H9 (cell line): Measurements from ENCODE around the gene CHGA. TPM values are rescaled to one million over a fixed set of nuclear protein-coding genes. Genes with fewer than 3 reads are reported as not detected.

Experiments used
- DNase-seq: peaks from one replicate; pipeline ENCODE4 v3.0.0-alpha.2; 2017
- H2AFZ ChIP-seq: one replicate; pipeline ENCODE4 v1.6.1; 2013; ENCODE audit warnings: mild to moderate bottlenecking, low read length, control low read depth, moderate library complexity
- H2AK5ac ChIP-seq: 2 replicates; pipeline ENCODE4 v1.6.1; 2013; ENCODE audit warnings: low read length, control low read depth, mixed read lengths; ENCODE audit not compliant: insufficient read length
- H2BK120ac ChIP-seq: one replicate; pipeline ENCODE4 v1.6.1; 2013; ENCODE audit warnings: low read depth, mild to moderate bottlenecking, low read length, control low read depth, inconsistent platforms; ENCODE audit not compliant: poor library complexity, severe bottlenecking
- H2BK12ac ChIP-seq: 2 replicates; pipeline ENCODE4 v1.6.1; 2013; ENCODE audit warnings: low read length, control low read depth, mixed read lengths, low read depth; ENCODE audit not compliant: insufficient read length
- H2BK15ac ChIP-seq: 2 replicates; pipeline ENCODE4 v1.6.1; 2013; ENCODE audit warnings: low read depth, low read length, control low read depth
- H2BK20ac ChIP-seq: one replicate; pipeline ENCODE4 v1.6.1; 2013; ENCODE audit warnings: low read depth, mild to moderate bottlenecking, low read length, control low read depth, inconsistent platforms; ENCODE audit not compliant: poor library complexity, severe bottlenecking
- H2BK5ac ChIP-seq: 2 replicates; pipeline ENCODE4 v1.6.1; 2013; ENCODE audit warnings: low read length, control low read depth, mixed read lengths; ENCODE audit not compliant: insufficient read length
- H3K14ac ChIP-seq: 2 replicates; pipeline ENCODE4 v1.6.1; 2013; ENCODE audit warnings: low read length, control low read depth; ENCODE audit not compliant: insufficient read depth
- H3K18ac ChIP-seq: 2 replicates; pipeline ENCODE4 v1.6.1; 2013; ENCODE audit warnings: low read depth, mild to moderate bottlenecking, mixed read lengths, low read length, control low read depth; ENCODE audit not compliant: insufficient read length
- H3K23ac ChIP-seq: 2 replicates; pipeline ENCODE4 v1.6.1; 2013; ENCODE audit warnings: low read length, control low read depth, mixed read lengths, low read depth; ENCODE audit not compliant: insufficient read length
- H3K23me2 ChIP-seq: 2 replicates; pipeline ENCODE4 v1.6.1; 2013; ENCODE audit warnings: low read depth, mild to moderate bottlenecking, mixed read lengths, low read length, control low read depth; ENCODE audit not compliant: insufficient read length, poor library complexity, severe bottlenecking
- H3K27ac ChIP-seq: 2 replicates; pipeline ENCODE4 v1.5.1; 2013; ENCODE audit warnings: low read length, control low read depth, mixed read lengths, low read depth; ENCODE audit not compliant: insufficient read length
- H3K27me3 ChIP-seq: 2 replicates; pipeline ENCODE4 v1.6.1; 2013; ENCODE audit warnings: low read length, control low read depth, inconsistent platforms; ENCODE audit not compliant: insufficient read depth
- H3K4ac ChIP-seq: 2 replicates; pipeline ENCODE4 v1.6.1; 2013; ENCODE audit warnings: low read depth, mild to moderate bottlenecking, control low read depth, inconsistent platforms, low read length, moderate library complexity
- H3K4me1 ChIP-seq: 2 replicates; pipeline ENCODE4 v1.6.1; 2013; ENCODE audit warnings: low read length, control low read depth, inconsistent platforms; ENCODE audit not compliant: insufficient read depth
- H3K4me2 ChIP-seq: 2 replicates; pipeline ENCODE4 v1.6.1; 2013; ENCODE audit warnings: low read length, control low read depth, mixed read lengths; ENCODE audit not compliant: insufficient read length, insufficient read depth
- H3K56ac ChIP-seq: 2 replicates; pipeline ENCODE4 v1.6.1; 2013; ENCODE audit warnings: low read depth, mild to moderate bottlenecking, mixed read lengths, low read length, control low read depth; ENCODE audit not compliant: insufficient read length
- H3K79me1 ChIP-seq: 2 replicates; pipeline ENCODE4 v1.6.1; 2013; ENCODE audit warnings: low read depth, mild to moderate bottlenecking, moderate library complexity, low read length, control low read depth, inconsistent platforms; ENCODE audit not compliant: insufficient read depth, poor library complexity, severe bottlenecking
- H3K79me2 ChIP-seq: 2 replicates; pipeline ENCODE4 v1.6.1; 2013; ENCODE audit warnings: low read length, control low read depth, inconsistent platforms; ENCODE audit not compliant: insufficient read depth
- H3K9ac ChIP-seq: 2 replicates; pipeline ENCODE4 v1.6.1; 2013; ENCODE audit warnings: low read length, control low read depth, mixed read lengths; ENCODE audit not compliant: insufficient read length; ENCODE audit errors: extremely low read depth
- H3K9me3 ChIP-seq: one replicate; pipeline ENCODE4 v1.6.1; 2013; ENCODE audit warnings: low read depth, low read length, inconsistent platforms; ENCODE audit not compliant: control insufficient read depth
- H3T11ph ChIP-seq: one replicate; pipeline ENCODE4 v1.6.1; 2013; ENCODE audit warnings: mild to moderate bottlenecking, low read length, control low read depth, inconsistent platforms
- H4K20me1 ChIP-seq: one replicate; pipeline ENCODE4 v1.6.1; 2013; ENCODE audit not compliant: control insufficient read depth, insufficient read length, insufficient read depth
- H4K5ac ChIP-seq: 2 replicates; pipeline ENCODE4 v1.6.1; 2013; ENCODE audit warnings: low read depth, mild to moderate bottlenecking, mixed read lengths, low read length, control low read depth; ENCODE audit not compliant: insufficient read length
- H4K8ac ChIP-seq: replicated peaks from 2 replicates; pipeline ENCODE4 v1.6.1; 2013; ENCODE audit warnings: low read length, control low read depth, mixed read lengths, low read depth; ENCODE audit not compliant: insufficient read length
- H4K91ac ChIP-seq: 2 replicates; pipeline ENCODE4 v1.6.1; 2013; ENCODE audit warnings: low read depth, mild to moderate bottlenecking, moderate library complexity, mixed read lengths, low read length, control low read depth; ENCODE audit not compliant: insufficient read length
- H3K27ac Mint-ChIP-seq, 3 experiments: 2 replicates in 2 of 3; 3 replicates in 1 of 3; pipeline ENCODE4 v1.8.0; 2020 to 2021; ENCODE audit warnings: mixed read lengths in 3 of 3, mild to moderate bottlenecking in 1 of 3, moderate library complexity in 1 of 3
- H3K27me3 Mint-ChIP-seq: 2 replicates; pipeline ENCODE4 v1.8.0; 2021; ENCODE audit warnings: low read depth, mild to moderate bottlenecking, moderate library complexity, mixed read lengths
- H3K36me3 Mint-ChIP-seq, 3 experiments: 2 replicates in 2 of 3; 3 replicates in 1 of 3; pipeline ENCODE4 v1.8.0; 2020 to 2021; ENCODE audit warnings: low read depth in 3 of 3, mixed read lengths in 3 of 3; ENCODE audit not compliant: insufficient read depth in 1 of 3
- H3K4me1 Mint-ChIP-seq, 2 experiments: 2 replicates each; pipeline ENCODE4 v1.8.0; 2020; ENCODE audit warnings: mixed read lengths in 2 of 2
- H3K4me3 Mint-ChIP-seq, 2 experiments: 2 replicates in 1 of 2; 3 replicates in 1 of 2; pipeline ENCODE4 v1.8.0; 2020 to 2021; ENCODE audit warnings: mild to moderate bottlenecking in 2 of 2, mixed read lengths in 2 of 2, moderate library complexity in 1 of 2
- H3K9me3 Mint-ChIP-seq, 2 experiments: 2 replicates in 1 of 2; 3 replicates in 1 of 2; pipeline ENCODE4 v1.8.0; 2020; ENCODE audit warnings: mild to moderate bottlenecking in 2 of 2, mixed read lengths in 2 of 2, moderate library complexity in 1 of 2
- WGBS: extraction: QIAGEN DNeasy Blood & Tissue Kit; methylation state at CpG from one replicate; pipeline ENCODE4 v1.1.7; 2013; ENCODE audit warnings: missing lambda C conversion rate, low lambda C conversion rate, mixed read lengths; ENCODE audit not compliant: insufficient read length; ENCODE audit errors: extremely low coverage; 5-methylcytosine and 5-hydroxymethylcytosine counted together
- total RNA-seq: library from RNA; stranded (reverse); gene quantifications from 2 replicates; pipeline ENCODE4 v1.2.1, GENCODE V29; 2021
- TF ChIP-seq, protein P1 (sequence below): fragments of 200-600 bp; sonication (generic); conservative IDR thresholded peaks from 3 replicates; pipeline ENCODE4 v1.8.0; 2021; ENCODE audit warnings: antibody characterized with exemption, mild to moderate bottlenecking

CHGA gene
- total RNA-seq, 1 experiment from 2014 or later = 6.7 TPM

DNA sequence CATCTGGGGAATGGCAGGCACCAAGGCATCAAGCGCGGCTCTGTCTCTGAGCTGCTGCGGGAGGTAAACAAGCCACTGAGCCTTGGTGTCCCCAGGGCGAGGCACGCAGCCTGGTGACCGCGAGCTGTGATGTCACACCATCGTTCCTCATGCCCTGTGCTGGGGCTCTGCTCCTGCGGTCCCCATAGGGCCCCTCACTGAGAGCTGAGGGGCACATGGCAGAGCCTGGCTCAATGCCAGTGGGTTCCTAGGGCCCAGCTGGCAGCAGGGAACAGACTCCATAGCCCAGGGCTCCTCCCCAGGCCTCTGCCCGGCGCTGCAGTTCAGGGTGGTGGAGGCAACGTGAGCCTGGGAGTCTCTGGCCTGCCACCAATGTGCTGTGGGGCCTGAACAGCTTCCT lies 22.6 kb downstream of the CHGA start:
- H2BK5ac ChIP-seq = no peak overlapping the region
- H3K23me2 ChIP-seq = no peaks in the 10 kb centered on the region
- H4K8ac ChIP-seq = no peak overlapping the region
- no peak overlapping the region for H2AK5ac ChIP-seq
- H2BK15ac ChIP-seq = no peak overlapping the region
- H4K91ac ChIP-seq = no peak overlapping the region
- H4K5ac ChIP-seq = no peak overlapping the region
- no peaks in the 10 kb centered on the region for H4K20me1 ChIP-seq
- no peaks in the 10 kb centered on the region for H3K9me3 ChIP-seq
- DNase-seq = no peak
- no peak overlapping the region for H3K14ac ChIP-seq
- WGBS = no CpG with 5 or more reads among the region's 12 CpGs
- no peak overlapping the region for H2BK120ac ChIP-seq
- no peak overlapping the region for H2BK12ac ChIP-seq
- H3K36me3 Mint-ChIP-seq = peaks cover 16 to 41% (median 31%) of the 10 kb centered on the region in 3 experiments
- no peak overlapping the region for H2AFZ ChIP-seq
- no peak overlapping the region for H3K27ac ChIP-seq
- H3K9ac ChIP-seq = no peak overlapping the region
- no peaks in the 10 kb centered on the region for H3K4me1 Mint-ChIP-seq
- no peak overlapping the region for H3K4me3 Mint-ChIP-seq
- H3K27me3 ChIP-seq = no peaks in the 10 kb centered on the region
- H3K23ac ChIP-seq = no peak overlapping the region
- H3K79me1 ChIP-seq = no peaks in the 10 kb centered on the region
- no peak overlapping the region for H2BK20ac ChIP-seq
- H3K9me3 Mint-ChIP-seq = no peaks in the 10 kb centered on the region
- H3K27ac Mint-ChIP-seq = no peak overlapping the region
- H3K18ac ChIP-seq = no peak overlapping the region
- TF ChIP-seq, protein P1, sequence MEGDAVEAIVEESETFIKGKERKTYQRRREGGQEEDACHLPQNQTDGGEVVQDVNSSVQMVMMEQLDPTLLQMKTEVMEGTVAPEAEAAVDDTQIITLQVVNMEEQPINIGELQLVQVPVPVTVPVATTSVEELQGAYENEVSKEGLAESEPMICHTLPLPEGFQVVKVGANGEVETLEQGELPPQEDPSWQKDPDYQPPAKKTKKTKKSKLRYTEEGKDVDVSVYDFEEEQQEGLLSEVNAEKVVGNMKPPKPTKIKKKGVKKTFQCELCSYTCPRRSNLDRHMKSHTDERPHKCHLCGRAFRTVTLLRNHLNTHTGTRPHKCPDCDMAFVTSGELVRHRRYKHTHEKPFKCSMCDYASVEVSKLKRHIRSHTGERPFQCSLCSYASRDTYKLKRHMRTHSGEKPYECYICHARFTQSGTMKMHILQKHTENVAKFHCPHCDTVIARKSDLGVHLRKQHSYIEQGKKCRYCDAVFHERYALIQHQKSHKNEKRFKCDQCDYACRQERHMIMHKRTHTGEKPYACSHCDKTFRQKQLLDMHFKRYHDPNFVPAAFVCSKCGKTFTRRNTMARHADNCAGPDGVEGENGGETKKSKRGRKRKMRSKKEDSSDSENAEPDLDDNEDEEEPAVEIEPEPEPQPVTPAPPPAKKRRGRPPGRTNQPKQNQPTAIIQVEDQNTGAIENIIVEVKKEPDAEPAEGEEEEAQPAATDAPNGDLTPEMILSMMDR = no peak
- no peak overlapping the region for H3K56ac ChIP-seq
- no peaks in the 10 kb centered on the region for H3K4me1 ChIP-seq
- H3K79me2 ChIP-seq = no peaks in the 10 kb centered on the region
- H3K27me3 Mint-ChIP-seq = peaks cover 3% of the 10 kb centered on the region; the same call in 1 of the 2 replicates
- no peak overlapping the region for H3T11ph ChIP-seq
- H3K4me2 ChIP-seq = no peak overlapping the region
- H3K4ac ChIP-seq = no peak overlapping the region
